GM18519 (cell line): ENCODE data around the gene BCL11A.

Experiments
- ATAC-seq: cut with Tn5 transposase; IDR thresholded peaks from one replicate; pipeline ENCODE4 v1.9.1; 2021; ENCODE audit warnings: mild to moderate bottlenecking, moderate library complexity; ENCODE audit not compliant: unreplicated experiment, low FRiP score

Gene BCL11A

DNA sequence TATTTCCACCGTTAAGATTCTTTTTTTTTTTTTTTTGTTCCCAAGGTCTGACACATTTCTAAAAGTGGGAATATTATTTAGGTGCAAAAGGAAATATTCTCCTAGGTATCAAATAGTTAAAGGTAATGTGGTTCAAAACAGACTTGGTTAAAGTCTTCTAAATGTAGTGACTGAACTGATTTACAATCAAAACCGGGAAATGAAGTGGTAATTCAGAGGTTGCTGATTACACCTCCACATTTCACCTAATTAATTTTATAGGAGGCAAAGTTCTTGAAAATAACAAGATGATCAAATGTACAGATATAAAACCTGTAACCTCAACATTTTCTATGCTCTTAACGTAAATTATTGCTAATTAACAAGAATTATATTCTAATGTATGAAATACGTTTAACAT is 5.1 kb downstream of the BCL11A start:
- ATAC-seq = no peak

DNA sequence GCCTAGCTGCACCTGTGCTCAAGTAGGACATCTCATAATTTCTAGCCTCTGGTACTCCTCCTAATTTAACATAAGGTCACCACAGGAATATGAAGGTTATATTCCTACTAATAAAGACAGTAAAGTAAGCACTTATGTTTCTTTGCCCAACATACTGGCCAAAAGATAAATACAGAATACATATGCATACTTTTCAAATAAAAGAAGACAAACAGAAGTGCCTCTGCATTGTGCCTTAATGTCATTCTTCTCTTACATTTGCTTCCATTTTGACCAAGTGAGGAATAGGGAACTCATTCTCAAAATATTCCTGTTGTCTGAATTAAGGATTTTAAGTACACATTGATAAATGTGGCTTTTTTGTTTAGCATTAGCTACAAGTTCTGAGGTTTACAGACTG is 5.6 kb downstream of the BCL11A start:
- no peak for ATAC-seq

- ATAC-seq = no peak
Observed at GRCh38 chr2:60546756-60547420, 6.6 kb downstream of the BCL11A start.

DNA sequence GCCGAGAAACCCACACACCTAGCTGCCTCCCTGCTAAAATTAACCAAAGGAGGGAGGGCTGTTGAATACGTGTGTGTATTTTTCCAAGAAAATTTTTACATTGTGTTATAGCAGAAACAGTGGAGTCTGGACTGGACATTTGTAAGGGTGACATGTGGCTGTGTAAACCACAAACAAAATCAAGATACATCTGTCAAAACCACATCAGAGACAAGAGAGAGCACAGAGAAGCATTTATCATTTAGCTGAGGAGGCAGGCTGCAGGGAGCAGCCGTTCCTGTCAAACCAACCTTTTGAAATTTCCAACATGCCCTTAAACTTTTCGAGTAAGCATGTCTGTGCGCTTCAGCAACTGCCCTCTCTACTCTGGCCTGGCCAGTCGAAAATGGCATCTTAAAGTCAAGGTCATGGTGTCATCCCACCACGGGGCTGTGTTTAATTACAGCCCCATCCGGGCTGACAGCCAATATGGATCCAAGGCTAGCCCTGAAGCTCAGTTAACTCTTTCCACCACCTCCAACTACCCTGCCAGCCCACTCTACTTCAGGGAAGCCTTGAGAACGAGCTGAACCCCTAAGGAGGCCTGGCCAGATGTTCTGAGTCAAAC is 8.4 kb downstream of the BCL11A start:
- no peak for ATAC-seq

GRCh38 chr2:60544062-60544461 is 9.4 kb downstream of the BCL11A start:
- no peak for ATAC-seq

DNA sequence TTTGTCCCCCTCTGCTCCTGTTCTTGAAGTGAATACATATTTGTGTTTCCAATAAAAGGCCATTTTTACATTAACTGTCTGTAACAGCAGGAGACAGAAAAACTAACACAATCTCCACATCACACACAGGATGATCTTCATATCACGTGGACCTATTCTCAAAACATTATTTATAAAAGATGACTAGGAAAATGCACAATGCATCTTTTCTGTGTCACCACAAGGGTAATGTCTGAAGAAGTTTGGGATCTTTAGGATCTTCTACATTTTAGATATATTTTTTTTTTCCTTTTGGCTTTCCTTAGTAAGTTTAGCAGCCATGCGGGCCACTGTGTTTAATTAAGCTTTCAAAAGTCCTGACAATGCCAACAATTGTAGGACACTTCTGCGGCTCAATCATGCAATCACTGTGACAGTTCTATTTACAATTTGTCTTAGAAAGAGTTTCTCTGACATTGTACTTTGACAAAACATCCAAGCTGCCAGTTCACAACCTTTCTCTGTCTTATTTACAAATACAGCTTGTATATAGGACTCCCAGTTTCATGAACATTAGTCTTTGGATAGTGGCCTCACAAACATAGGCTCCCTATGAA is 12.3 kb downstream of the BCL11A start:
- no peak for ATAC-seq

GRCh38 chr2:60540074-60540473 is 13.4 kb downstream of the BCL11A start:
- no peak for ATAC-seq

- no peak for ATAC-seq
Observed at GRCh38 chr2:60539140-60539539, 14.3 kb downstream of the BCL11A start.

DNA sequence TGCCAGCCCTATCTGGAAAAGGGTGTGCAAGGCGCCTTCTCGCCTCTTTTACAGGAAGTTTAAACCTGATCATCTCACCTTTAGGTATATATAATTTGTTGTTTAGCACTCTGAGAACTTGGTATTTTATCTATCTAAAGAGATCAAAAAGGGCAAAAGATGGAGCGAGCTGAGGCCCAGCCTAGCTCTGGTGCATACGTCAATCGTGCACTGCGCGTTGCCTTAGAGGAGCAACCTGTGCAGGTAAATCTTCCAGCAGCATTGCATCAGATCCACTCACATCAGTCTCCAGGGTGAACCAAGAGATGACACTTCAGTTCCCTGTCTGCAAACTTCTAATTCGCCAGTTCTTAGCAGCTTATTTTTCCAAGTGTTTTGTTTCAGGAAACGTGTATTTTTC is 15.4 kb downstream of the BCL11A start:
- no peak for ATAC-seq

GRCh38 chr2:60536746-60537145 is 16.7 kb downstream of the BCL11A start:
- no peak for ATAC-seq

GRCh38 chr2:60535685-60536312 is 17.7 kb downstream of the BCL11A start:
- ATAC-seq = peak; percentile 75

GRCh38 chr2:60534892-60535684 is 18.4 kb downstream of the BCL11A start:
- no peak for ATAC-seq

DNA sequence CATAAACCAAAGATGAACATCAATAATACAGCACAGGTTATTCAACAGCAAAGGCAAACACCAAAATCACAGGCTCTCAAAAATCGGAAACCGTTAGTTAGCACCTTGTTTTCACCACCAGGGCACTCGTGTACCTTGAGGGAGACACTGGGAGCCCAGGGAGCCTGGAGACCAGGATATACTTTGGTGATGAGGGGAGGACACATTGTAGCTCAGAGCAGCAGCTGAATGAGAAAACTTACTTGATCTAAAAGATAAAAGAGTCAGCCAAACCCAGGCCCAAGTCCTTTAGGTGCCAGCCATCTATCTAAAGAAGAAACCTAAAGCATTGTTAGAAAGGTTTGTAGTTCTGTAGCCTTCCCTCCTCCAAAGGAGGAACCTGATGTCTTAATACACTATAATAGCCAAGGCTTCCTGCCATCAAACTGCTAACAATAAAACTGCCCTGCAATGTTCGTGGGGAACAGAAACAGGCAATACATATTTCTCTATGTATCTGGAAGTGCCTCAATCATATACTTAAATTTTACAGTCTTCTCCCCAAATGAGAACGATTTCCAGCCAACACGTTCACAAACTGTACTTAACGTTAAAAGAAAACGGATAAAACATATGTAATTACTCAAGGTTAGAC is 19.3 kb downstream of the BCL11A start:
- ATAC-seq = no peak

DNA sequence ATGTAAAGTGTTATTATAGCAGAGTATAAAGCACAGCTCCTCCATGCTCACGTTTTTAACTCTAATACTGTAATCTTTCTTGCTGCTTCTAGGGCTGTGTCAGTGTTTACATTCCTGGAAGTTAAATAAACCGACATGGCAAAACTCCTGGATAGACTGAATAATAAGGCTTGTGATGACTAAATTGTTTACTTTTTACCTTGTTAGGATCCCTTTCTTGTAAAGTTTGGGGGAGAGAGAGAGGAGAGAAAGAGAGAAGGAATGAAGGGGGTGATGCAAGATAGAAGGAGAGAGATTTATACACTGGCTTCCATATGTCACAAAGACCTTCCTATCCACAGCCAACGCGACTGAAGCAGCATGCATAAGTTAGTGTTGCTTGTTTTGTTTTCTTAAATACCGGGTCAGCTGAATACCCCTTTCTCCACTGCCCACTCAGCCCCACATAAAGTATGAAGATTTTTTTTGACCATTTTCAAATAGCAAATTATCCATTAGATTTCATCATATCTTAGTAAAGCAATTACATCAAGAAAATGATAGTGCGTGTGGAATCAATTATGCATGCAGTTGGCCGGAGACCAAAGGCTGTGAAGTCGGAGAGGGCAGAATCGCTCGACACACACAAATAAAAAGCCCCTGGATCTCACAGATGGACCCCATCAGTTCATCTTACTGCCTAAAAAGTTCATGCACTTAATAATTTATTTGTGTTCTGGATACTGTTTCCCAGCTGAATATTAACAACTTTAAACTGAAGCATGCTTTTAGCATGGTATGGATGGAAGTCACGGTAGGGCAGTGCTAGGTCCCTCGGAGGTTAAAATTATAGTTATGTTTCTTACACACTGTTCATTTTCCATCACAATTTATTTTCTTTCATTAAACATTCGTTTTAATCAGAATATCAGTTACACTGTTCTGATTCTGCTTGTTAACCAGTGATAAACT is 20.1 kb downstream of the BCL11A start:
- ATAC-seq = no peak

- ATAC-seq = no peak
Observed at GRCh38 chr2:60532421-60532820, 21.0 kb downstream of the BCL11A start.

DNA sequence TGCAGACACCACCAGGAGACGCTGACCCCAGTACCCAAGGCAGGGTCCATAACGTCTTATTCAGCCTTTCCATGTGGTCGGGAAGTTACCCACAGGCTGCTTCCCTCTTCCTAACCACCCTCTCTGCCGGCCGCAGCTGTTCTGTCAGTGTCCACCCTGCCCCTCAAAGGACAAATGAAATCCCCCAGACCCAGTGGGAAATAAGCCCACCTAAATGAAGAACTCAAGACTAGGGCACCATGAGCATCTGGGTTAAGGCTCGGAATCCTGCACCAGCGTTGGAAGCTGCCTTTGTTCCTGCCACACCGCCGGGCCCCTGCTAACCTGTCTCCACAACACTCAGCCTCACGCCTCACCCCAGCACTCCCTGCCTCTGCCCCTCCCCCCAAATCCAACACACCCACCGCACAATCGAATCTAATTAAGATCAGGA is 21.7 kb downstream of the BCL11A start:
- no peak for ATAC-seq

- ATAC-seq = no peak
Observed at GRCh38 chr2:60530660-60531281, 22.7 kb downstream of the BCL11A start.

GRCh38 chr2:60529785-60530627 is 23.4 kb downstream of the BCL11A start:
- ATAC-seq = no peak
